HepG2 (cell line): ENCODE data around the gene DIPK1B. TPM values are rescaled to one million over a fixed set of nuclear protein-coding genes. Genes with fewer than 3 reads are reported as not detected.
A peak's percentile ranks its signal among the peaks of the same experiment; 100 is the strongest.

Experiments
- ATAC-seq: fragments of 200-7000 bp; cut with Tn5 transposase; 3 replicates; pipeline ENCODE4 v1.9.1; 2020; ENCODE audit warnings: mild to moderate bottlenecking, moderate library complexity
- BruUV-seq: library from RNA; stranded (reverse); fragments of 400-500 nt; replicated peaks from 2 replicates; lab custom pipeline; 2021; lab: Mats Ljungman, UMichigan
- CTCF ChIA-PET: fragments of 300-600 bp; formaldehyde crosslinking; extraction: SDS; loops from one replicate; lab custom pipeline; 2021; ENCODE audit warnings: low total read pairs, inconsistent platforms, low intra/inter-chr PET ratio; lab: Yijun Ruan, JAX
- POLR2A ChIA-PET: fragments of 350-600 bp; sonication (Branson Sonifier 250); formaldehyde crosslinking; loops from one replicate; lab custom pipeline; 2020; ENCODE audit warnings: antibody characterized with exemption, inconsistent platforms; lab: Yijun Ruan, JAX
- DNase-seq: peaks from one replicate; pipeline ENCODE4 v3.0.0-alpha.2; 2015; ENCODE audit warnings: low spot score
- FAIRE-seq: peaks from 3 replicates; lab custom pipeline; 2011; peaks lifted over from hg19 to GRCh38; lab: Jason Lieb, UNC
- H2AFZ ChIP-seq: one replicate; pipeline ENCODE4 v1.6.1; 2011; ENCODE audit warnings: low read length, inconsistent platforms
- H3K27ac ChIP-seq: fragments of 300-600 bp; 3 replicates; pipeline ENCODE4 v1.8.0; 2011; ENCODE audit warnings: mixed run types, mild to moderate bottlenecking, mixed read lengths, low read length, inconsistent platforms; ENCODE audit not compliant: insufficient read depth; ENCODE audit errors: extremely low read length
- H3K27me3 ChIP-seq, 2 experiments: fragments of 200-600 bp in 1 of 2; 2 replicates in 1 of 2; 3 replicates in 1 of 2; pipeline versions ENCODE4 v1.6.0 to v1.8.0; 2011; ENCODE audit warnings: low read length in 2 of 2, mild to moderate bottlenecking in 2 of 2, moderate library complexity in 2 of 2, inconsistent platforms in 1 of 2; ENCODE audit not compliant: insufficient read depth in 2 of 2, control insufficient read depth in 1 of 2
- H3K36me3 ChIP-seq, 2 experiments: fragments of 200-600 bp in 1 of 2; replicated peaks in 1 of 2; 2 replicates in 1 of 2; 3 replicates in 1 of 2; pipeline versions ENCODE4 v1.5.1 to v1.8.0; 2011; ENCODE audit warnings: low read length in 2 of 2, inconsistent platforms in 1 of 2; ENCODE audit not compliant: insufficient read depth in 2 of 2, control insufficient read depth in 1 of 2
- H3K4me1 ChIP-seq: 2 replicates; pipeline ENCODE4 v1.5.1; 2012; ENCODE audit warnings: low read length, inconsistent platforms; ENCODE audit not compliant: insufficient read depth
- H3K4me2 ChIP-seq: 2 replicates; pipeline ENCODE4 v1.6.0; 2011; ENCODE audit warnings: low read depth, low read length, inconsistent platforms
- H3K4me3 ChIP-seq, 3 experiments: fragments of 200-600 bp in 1 of 3; sonication (generic), shearing (Covaris generic) in 1 of 3; replicated peaks in 1 of 3; 2 replicates each; pipeline ENCODE4 v1.5.1; 2011 to 2016; ENCODE audit warnings: low read length in 3 of 3, inconsistent platforms in 2 of 3, low read depth in 2 of 3, mild to moderate bottlenecking in 2 of 3, control low read depth in 1 of 3, mixed read lengths in 1 of 3; ENCODE audit not compliant: insufficient read depth in 1 of 3
- H3K79me2 ChIP-seq: one replicate; pipeline ENCODE4 v1.6.1; 2011; ENCODE audit warnings: low read length, inconsistent platforms; ENCODE audit not compliant: insufficient read depth
- H3K9ac ChIP-seq: 2 replicates; pipeline ENCODE4 v1.6.0; 2011; ENCODE audit warnings: mild to moderate bottlenecking, low read depth, low read length, inconsistent platforms; ENCODE audit not compliant: insufficient read depth
- H3K9me3 ChIP-seq: 2 replicates; pipeline ENCODE4 v1.5.1; 2012; ENCODE audit warnings: mild to moderate bottlenecking, low read length
- H4K20me1 ChIP-seq: 2 replicates; pipeline ENCODE4 v1.6.0; 2011; ENCODE audit warnings: inconsistent platforms, mild to moderate bottlenecking, low read length, moderate library complexity; ENCODE audit not compliant: insufficient read depth
- PHF21A ChIP-seq: sonication (generic); formaldehyde crosslinking; IDR thresholded peaks from 2 replicates; pipeline ENCODE4 v1.5.0; 2020; ENCODE audit warnings: mild to moderate bottlenecking, missing genetic modification reagents
- STAT5B ChIP-seq: sonication (generic); formaldehyde crosslinking; IDR thresholded peaks from 2 replicates; pipeline ENCODE4 v1.4.0; 2020; ENCODE audit warnings: missing genetic modification reagents
- ZFX ChIP-seq: sonication (generic); formaldehyde crosslinking; IDR thresholded peaks from 2 replicates; pipeline ENCODE4 v1.4.0; 2020; ENCODE audit warnings: mild to moderate bottlenecking, low read depth, missing genetic modification reagents, moderate library complexity
- ZNF263 ChIP-seq: sonication (generic); formaldehyde crosslinking; IDR thresholded peaks from 2 replicates; pipeline ENCODE4 v1.4.0; 2020; ENCODE audit warnings: missing genetic modification reagents
- WGBS: methylation state at CpG from one replicate; pipeline ENCODE4 v1.1.6; 2017; ENCODE audit warnings: low lambda C conversion rate; 5-methylcytosine and 5-hydroxymethylcytosine counted together
- in situ Hi-C: cut with HindIII; loops from 2 replicates; pipeline ENCODE4 v1.10.0; 2017; ENCODE audit warnings: low pct_unique_long_range_greater_than_20kb; ENCODE audit not compliant: extremely low pct_ligation_motif_present
- intact Hi-C: fragments of 100-400 bp; cut with micrococcal nuclease; formaldehyde crosslinking; loops from one replicate; pipeline ENCODE4 v1.10.0; 2022; ENCODE audit not compliant: unreplicated experiment
- polyA plus RNA-seq, 8 experiments: library from polyadenylated mRNA; depleted of rRNA in 3 of 8; stranded (reverse) in 7 of 8; unstranded in 1 of 8; fragments of >200 nt; fragmentation: Illumina TruSeq in 4 of 8; extraction: Trizol in 4 of 8; gene quantifications; 2 replicates each; pipeline versions ENCODE4 v1.2.1 to v1.2.3, GENCODE V29; 2011 to 2016; ENCODE audit warnings: low read depth in 4 of 8, missing spikeins in 1 of 8, mixed read lengths in 1 of 8; ENCODE audit not compliant: insufficient read depth in 1 of 8
- total RNA-seq, 5 experiments: library from RNA; depleted of rRNA; stranded (reverse); fragments of >200 nt; fragmentation: Illumina TruSeq; extraction: Trizol; gene quantifications; 2 replicates each; pipeline ENCODE4 v1.2.3, GENCODE V29; 2016; ENCODE audit warnings: low read depth in 1 of 5
- TF ChIP-seq, protein P1 (sequence below): sonication (generic); formaldehyde crosslinking; IDR thresholded peaks from 2 replicates; pipeline ENCODE4 v1.4.0; 2020; ENCODE audit warnings: missing genetic modification reagents
- TF ChIP-seq, protein P2 (sequence below): sonication (generic); formaldehyde crosslinking; IDR thresholded peaks from 2 replicates; pipeline ENCODE4 v1.5.1; 2020; ENCODE audit warnings: mild to moderate bottlenecking, missing genetic modification reagents, moderate library complexity

DIPK1B gene
- total and polyA plus RNA-seq, 2 of the 13 experiments (the other 11 are each of a cell fraction or from before 2014, with no cell fraction given): 0.18 to 3.9 TPM

DNA sequence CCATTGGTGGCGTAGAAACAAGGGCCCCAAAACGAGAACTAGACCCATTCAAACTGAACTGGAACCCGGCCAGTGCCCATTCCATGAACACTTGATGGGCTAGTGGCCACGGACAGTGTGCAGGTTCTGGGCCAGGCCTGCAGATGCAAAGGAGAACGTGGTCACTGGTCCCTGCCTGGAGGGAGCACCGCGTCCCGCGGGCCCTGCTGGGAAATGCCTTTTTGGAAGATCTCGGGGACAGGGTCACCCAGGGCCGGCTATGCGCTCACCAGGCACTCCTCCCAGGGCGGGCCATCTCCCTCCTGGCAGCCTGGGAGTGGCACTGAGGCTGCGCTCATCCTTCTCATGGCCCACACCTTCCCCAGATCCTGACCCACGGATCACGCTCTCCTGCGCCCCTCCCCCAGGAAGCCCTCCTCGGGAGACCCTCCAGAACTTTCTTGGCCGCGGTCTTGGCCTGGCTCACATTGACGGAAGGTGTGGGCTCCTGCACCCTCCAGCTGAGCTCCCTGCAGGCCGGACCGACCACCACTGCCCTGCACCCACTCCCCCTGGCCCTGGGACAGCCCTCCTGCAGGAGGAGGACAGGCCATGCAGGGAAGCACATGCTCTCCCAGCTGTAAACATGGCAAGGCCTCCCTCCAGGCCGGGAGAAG is 2.8 kb upstream of the DIPK1B start:
- ChIA-PET CTCF (no interaction called here), POLR2A (no interaction called here)
- no peak overlapping the region for H3K4me2 ChIP-seq
- no peak for DNase-seq
- H2AFZ ChIP-seq: no peak overlapping the region
- H3K4me1 ChIP-seq: peaks cover 29% of the 10 kb centered on the region
- H3K36me3 ChIP-seq: no peaks in the 10 kb centered on the region
- TF ChIP-seq PHF21A (CRISPR knock-in tag) (no peak), ZFX (CRISPR knock-in tag) (peak; percentile 39; the same call in 1 of the 2 replicates), STAT5B (no peak), ZNF263 (CRISPR knock-in tag) (0 out of 2 replicates have a peak, but pooled peaks have one; percentile 39)
- TF ChIP-seq, protein P1, sequence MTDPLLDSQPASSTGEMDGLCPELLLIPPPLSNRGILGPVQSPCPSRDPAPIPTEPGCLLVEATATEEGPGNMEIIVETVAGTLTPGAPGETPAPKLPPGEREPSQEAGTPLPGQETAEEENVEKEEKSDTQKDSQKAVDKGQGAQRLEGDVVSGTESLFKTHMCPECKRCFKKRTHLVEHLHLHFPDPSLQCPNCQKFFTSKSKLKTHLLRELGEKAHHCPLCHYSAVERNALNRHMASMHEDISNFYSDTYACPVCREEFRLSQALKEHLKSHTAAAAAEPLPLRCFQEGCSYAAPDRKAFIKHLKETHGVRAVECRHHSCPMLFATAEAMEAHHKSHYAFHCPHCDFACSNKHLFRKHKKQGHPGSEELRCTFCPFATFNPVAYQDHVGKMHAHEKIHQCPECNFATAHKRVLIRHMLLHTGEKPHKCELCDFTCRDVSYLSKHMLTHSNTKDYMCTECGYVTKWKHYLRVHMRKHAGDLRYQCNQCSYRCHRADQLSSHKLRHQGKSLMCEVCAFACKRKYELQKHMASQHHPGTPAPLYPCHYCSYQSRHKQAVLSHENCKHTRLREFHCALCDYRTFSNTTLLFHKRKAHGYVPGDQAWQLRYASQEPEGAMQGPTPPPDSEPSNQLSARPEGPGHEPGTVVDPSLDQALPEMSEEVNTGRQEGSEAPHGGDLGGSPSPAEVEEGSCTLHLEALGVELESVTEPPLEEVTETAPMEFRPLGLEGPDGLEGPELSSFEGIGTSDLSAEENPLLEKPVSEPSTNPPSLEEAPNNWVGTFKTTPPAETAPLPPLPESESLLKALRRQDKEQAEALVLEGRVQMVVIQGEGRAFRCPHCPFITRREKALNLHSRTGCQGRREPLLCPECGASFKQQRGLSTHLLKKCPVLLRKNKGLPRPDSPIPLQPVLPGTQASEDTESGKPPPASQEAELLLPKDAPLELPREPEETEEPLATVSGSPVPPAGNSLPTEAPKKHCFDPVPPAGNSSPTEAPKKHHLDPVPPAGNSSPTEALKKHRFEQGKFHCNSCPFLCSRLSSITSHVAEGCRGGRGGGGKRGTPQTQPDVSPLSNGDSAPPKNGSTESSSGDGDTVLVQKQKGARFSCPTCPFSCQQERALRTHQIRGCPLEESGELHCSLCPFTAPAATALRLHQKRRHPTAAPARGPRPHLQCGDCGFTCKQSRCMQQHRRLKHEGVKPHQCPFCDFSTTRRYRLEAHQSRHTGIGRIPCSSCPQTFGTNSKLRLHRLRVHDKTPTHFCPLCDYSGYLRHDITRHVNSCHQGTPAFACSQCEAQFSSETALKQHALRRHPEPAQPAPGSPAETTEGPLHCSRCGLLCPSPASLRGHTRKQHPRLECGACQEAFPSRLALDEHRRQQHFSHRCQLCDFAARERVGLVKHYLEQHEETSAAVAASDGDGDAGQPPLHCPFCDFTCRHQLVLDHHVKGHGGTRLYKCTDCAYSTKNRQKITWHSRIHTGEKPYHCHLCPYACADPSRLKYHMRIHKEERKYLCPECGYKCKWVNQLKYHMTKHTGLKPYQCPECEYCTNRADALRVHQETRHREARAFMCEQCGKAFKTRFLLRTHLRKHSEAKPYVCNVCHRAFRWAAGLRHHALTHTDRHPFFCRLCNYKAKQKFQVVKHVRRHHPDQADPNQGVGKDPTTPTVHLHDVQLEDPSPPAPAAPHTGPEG (CRISPR knock-in tag): no peak
- TF ChIP-seq, protein P2, sequence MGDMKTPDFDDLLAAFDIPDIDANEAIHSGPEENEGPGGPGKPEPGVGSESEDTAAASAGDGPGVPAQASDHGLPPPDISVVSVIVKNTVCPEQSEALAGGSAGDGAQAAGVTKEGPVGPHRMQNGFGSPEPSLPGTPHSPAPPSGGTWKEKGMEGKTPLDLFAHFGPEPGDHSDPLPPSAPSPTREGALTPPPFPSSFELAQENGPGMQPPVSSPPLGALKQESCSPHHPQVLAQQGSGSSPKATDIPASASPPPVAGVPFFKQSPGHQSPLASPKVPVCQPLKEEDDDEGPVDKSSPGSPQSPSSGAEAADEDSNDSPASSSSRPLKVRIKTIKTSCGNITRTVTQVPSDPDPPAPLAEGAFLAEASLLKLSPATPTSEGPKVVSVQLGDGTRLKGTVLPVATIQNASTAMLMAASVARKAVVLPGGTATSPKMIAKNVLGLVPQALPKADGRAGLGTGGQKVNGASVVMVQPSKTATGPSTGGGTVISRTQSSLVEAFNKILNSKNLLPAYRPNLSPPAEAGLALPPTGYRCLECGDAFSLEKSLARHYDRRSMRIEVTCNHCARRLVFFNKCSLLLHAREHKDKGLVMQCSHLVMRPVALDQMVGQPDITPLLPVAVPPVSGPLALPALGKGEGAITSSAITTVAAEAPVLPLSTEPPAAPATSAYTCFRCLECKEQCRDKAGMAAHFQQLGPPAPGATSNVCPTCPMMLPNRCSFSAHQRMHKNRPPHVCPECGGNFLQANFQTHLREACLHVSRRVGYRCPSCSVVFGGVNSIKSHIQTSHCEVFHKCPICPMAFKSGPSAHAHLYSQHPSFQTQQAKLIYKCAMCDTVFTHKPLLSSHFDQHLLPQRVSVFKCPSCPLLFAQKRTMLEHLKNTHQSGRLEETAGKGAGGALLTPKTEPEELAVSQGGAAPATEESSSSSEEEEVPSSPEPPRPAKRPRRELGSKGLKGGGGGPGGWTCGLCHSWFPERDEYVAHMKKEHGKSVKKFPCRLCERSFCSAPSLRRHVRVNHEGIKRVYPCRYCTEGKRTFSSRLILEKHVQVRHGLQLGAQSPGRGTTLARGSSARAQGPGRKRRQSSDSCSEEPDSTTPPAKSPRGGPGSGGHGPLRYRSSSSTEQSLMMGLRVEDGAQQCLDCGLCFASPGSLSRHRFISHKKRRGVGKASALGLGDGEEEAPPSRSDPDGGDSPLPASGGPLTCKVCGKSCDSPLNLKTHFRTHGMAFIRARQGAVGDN: peak; percentile 44; the same call in 1 of the 2 replicates
- no peak for FAIRE-seq
- no TSS peak for BruUV-seq
- H4K20me1 ChIP-seq: no peaks in the 10 kb centered on the region
- WGBS: 50% methylated on average over 12 of the region's 24 CpGs
- peak; percentile 27; the same call in 2 of the 3 replicates for ATAC-seq
- no peaks in the 10 kb centered on the region for H3K9me3 ChIP-seq
- peaks cover 15 to 65% of the 10 kb centered on the region in 2 experiments; a peak in 3 of 5 replicates for H3K27me3 ChIP-seq
- in situ Hi-C loops (no loop called here), intact Hi-C loops (no loop called here)
- H3K4me3 ChIP-seq: peak overlapping the region in 1 of 3 experiments; percentile 3; a peak in 1 of 6 replicates
- H3K27ac ChIP-seq: no peak overlapping the region
- H3K9ac ChIP-seq: no peak overlapping the region
- H3K79me2 ChIP-seq: no peaks in the 10 kb centered on the region
